ENCODE results near the gene PIP5K1B.

PIP5K1B gene

DNA sequence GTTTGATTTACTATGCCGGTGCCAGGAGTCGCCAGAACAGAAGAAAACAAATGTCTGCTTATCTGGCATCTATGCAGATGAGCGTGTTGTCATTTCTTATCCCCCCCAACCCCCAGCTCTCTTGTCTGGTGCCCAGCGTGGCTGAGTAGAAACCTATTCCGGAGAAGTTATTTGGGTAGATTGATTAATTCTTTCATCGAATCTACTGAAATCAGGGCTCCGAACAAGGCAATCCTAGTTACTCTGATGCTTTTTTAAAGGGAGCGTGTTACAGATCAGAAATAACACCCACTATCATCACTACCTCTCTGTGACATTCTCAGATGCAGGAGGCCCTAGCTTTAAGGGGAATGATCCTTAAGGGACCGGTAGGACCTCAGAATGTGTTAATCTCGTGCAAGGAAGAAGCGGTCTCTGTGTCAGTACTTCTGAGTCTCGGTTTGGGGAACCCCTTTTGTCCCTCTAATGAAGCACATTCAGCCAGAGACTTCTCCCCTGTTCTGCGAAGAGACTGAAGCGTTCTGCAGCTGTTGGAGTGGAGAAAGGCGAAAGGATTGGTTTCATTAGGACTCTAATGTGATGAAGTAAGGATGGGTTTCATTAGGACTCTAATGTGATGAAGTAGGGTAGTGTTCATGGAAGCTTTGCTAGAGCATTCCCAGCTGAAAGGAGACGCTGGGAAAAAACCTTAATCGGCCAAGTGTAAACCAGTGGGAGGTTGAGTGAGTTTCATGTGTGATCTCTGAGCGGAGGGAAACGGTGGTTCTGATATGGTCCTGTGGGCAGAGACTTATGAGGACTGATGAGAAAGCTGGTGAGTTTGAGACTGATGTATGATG, 1.5 kb downstream of the PIP5K1B start:
- no peaks in the 10 kb centered on the region for H3K9me2 ChIP-seq (replicated peaks; ENCODE audit: control insufficient read depth, low read length)
- no peaks in the 10 kb centered on the region for H3K36me3 ChIP-seq (ENCODE audit: control insufficient read depth, low read length)
- peaks cover 13% of the 10 kb centered on the region for H3K4me1 ChIP-seq (ENCODE audit: control insufficient read depth, low read length)
- peak overlapping the region; percentile 92 for H3K4me2 ChIP-seq (ENCODE audit: low read length)
- no peak overlapping the region for H3K27ac ChIP-seq (ENCODE audit: low read depth, low read length)
- no peaks in the 10 kb centered on the region for H3K79me2 ChIP-seq (ENCODE audit: control insufficient read depth, low read length)
- peaks cover 67% of the 10 kb centered on the region for H3K27me3 ChIP-seq (ENCODE audit: control insufficient read depth, low read length)
- H4K20me1 ChIP-seq (ENCODE audit: control insufficient read depth, insufficient read depth, low read depth, low read length), result no peaks in the 10 kb centered on the region
- H3K9me3 ChIP-seq (ENCODE audit: control insufficient read depth, insufficient read depth, low read length), result no peaks in the 10 kb centered on the region
- H3F3A ChIP-seq (ENCODE audit: control insufficient read depth, insufficient read depth), result no peaks in the 10 kb centered on the region
- TF ChIP-seq EZH2phosphoT487 (IDR thresholded peaks at IDR 0.05; ENCODE audit: borderline replicate concordance, low read length), result 0 out of 2 replicates have a peak, but pooled peaks have one; percentile 57
- TF ChIP-seq, protein P1, sequence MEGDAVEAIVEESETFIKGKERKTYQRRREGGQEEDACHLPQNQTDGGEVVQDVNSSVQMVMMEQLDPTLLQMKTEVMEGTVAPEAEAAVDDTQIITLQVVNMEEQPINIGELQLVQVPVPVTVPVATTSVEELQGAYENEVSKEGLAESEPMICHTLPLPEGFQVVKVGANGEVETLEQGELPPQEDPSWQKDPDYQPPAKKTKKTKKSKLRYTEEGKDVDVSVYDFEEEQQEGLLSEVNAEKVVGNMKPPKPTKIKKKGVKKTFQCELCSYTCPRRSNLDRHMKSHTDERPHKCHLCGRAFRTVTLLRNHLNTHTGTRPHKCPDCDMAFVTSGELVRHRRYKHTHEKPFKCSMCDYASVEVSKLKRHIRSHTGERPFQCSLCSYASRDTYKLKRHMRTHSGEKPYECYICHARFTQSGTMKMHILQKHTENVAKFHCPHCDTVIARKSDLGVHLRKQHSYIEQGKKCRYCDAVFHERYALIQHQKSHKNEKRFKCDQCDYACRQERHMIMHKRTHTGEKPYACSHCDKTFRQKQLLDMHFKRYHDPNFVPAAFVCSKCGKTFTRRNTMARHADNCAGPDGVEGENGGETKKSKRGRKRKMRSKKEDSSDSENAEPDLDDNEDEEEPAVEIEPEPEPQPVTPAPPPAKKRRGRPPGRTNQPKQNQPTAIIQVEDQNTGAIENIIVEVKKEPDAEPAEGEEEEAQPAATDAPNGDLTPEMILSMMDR (IDR thresholded peaks at IDR 0.05; ENCODE audit: low read depth, low read length, poor library complexity, severe bottlenecking), result no peak
- peak overlapping the region; percentile 76 for H3K4me3 ChIP-seq (ENCODE audit: low read length)

DNA sequence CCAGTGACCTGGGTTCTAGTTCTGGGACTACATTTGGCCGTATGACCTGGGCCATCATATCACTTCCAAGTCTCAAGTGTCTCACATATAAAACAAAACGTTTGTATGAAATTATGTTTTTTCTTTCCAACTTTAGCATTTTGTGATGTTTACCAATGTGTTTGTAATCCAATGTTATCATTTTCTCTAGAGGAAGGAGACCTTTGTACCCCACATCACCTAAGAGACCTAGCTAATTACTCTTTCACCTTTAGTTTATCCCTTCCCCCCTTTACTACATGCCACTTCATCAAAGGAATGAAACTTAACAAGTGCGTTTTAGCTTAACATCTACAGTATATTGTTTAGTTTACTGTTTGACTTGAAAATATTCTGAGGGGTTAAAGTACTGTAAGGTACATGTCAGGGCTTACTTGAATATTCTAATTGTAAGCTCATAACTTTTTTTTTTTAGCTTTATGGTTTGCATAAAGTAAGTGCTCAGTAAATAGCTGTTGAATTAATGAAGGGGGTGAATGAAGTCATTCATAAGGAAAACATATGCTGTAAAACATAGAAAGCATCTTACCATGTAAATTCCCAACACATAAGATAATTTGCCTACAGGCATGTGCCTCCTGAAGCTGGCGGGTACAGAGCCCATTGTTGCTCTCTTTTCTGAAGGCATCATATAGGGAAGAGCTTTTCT, 2.9 kb downstream of the PIP5K1B start:
- peaks cover 13% of the 10 kb centered on the region for H3K4me1 ChIP-seq (ENCODE audit: control insufficient read depth, low read length)
- no peak overlapping the region for H3K27ac ChIP-seq (ENCODE audit: low read depth, low read length)
- no peaks in the 10 kb centered on the region for H3K9me2 ChIP-seq (replicated peaks; ENCODE audit: control insufficient read depth, low read length)
- H3K4me2 ChIP-seq (ENCODE audit: low read length), result no peak overlapping the region
- no peak overlapping the region for H3K4me3 ChIP-seq (ENCODE audit: low read length)
- H3K36me3 ChIP-seq (ENCODE audit: control insufficient read depth, low read length), result no peaks in the 10 kb centered on the region
- TF ChIP-seq EZH2phosphoT487 (IDR thresholded peaks at IDR 0.05; ENCODE audit: borderline replicate concordance, low read length), result no peak
- TF ChIP-seq, protein P1 (IDR thresholded peaks at IDR 0.05; ENCODE audit: low read depth, low read length, poor library complexity, severe bottlenecking), result no peak
- H3K9me3 ChIP-seq (ENCODE audit: control insufficient read depth, insufficient read depth, low read length), result no peaks in the 10 kb centered on the region
- peaks cover 65% of the 10 kb centered on the region for H3K27me3 ChIP-seq (ENCODE audit: control insufficient read depth, low read length)
- no peaks in the 10 kb centered on the region for H4K20me1 ChIP-seq (ENCODE audit: control insufficient read depth, insufficient read depth, low read depth, low read length)
- no peaks in the 10 kb centered on the region for H3K79me2 ChIP-seq (ENCODE audit: control insufficient read depth, low read length)
- H3F3A ChIP-seq (ENCODE audit: control insufficient read depth, insufficient read depth), result no peaks in the 10 kb centered on the region

DNA sequence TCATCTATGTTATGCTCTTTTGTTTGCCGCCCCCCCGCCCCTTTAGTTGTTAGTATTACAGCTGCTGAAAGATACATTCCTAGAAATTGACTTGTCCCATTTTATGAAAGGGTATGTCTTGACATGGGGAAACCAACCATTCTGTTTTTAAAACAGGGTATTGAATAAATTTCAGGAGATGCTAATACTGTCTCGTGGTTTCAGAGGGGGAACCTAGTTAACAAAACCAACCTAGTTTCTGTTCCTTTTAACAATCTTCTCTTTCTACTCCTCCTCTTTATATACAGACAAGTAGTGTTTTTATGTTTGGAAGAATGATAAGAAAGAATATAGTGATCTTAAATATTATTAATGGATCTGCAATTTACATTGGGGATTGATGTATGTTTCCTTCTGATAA, 3.5 kb downstream of the PIP5K1B start:
- Histone ChIP-seq H3K36me3 (ENCODE audit: control insufficient read depth, low read length) (no peaks in the 10 kb centered on the region), H3K27me3 (ENCODE audit: control insufficient read depth, low read length) (peaks cover 60% of the 10 kb centered on the region), H3K4me3 (ENCODE audit: low read length) (no peak overlapping the region), H3K9me2 (replicated peaks; ENCODE audit: control insufficient read depth, low read length) (no peaks in the 10 kb centered on the region), H4K20me1 (ENCODE audit: control insufficient read depth, insufficient read depth, low read depth, low read length) (no peaks in the 10 kb centered on the region), H3K4me1 (ENCODE audit: control insufficient read depth, low read length) (peaks cover 13% of the 10 kb centered on the region), H3K27ac (ENCODE audit: low read depth, low read length) (no peak overlapping the region), H3K9me3 (ENCODE audit: control insufficient read depth, insufficient read depth, low read length) (no peaks in the 10 kb centered on the region), H3K79me2 (ENCODE audit: control insufficient read depth, low read length) (no peaks in the 10 kb centered on the region), H3K4me2 (ENCODE audit: low read length) (no peak overlapping the region), H3F3A (ENCODE audit: control insufficient read depth, insufficient read depth) (no peaks in the 10 kb centered on the region)
- no peak for TF ChIP-seq EZH2phosphoT487 (IDR thresholded peaks at IDR 0.05; ENCODE audit: borderline replicate concordance, low read length)
- TF ChIP-seq, protein P1 (IDR thresholded peaks at IDR 0.05; ENCODE audit: low read depth, low read length, poor library complexity, severe bottlenecking), result no peak
